Memory B cell (primary cell): ENCODE data around the gene UBE2E1.
A peak's percentile ranks its signal among the peaks of the same experiment; 100 is the strongest.

ENCODE experiments used
- ATAC-seq: fragments of 150-1000 bp; cut with Tn5 transposase; 2 replicates; pipeline ENCODE4 v1.10.0; 2021; ENCODE audit warnings: low read depth, mild to moderate bottlenecking, moderate library complexity
- DNase-seq, 2 donors: peaks; one replicate each; pipeline ENCODE4 v3.0.0; 2022; ENCODE audit warnings: low spot score in 2 of 2
- H3K27ac Mint-ChIP-seq: one replicate; pipeline ENCODE4 v1.8.0; 2022; ENCODE audit warnings: mild to moderate bottlenecking, moderate library complexity, mixed read lengths
- H3K27me3 Mint-ChIP-seq: one replicate; pipeline ENCODE4 v1.8.0; 2022; ENCODE audit warnings: mixed read lengths
- H3K36me3 Mint-ChIP-seq: one replicate; pipeline ENCODE4 v1.8.0; 2022; ENCODE audit warnings: mild to moderate bottlenecking, mixed read lengths
- H3K4me1 Mint-ChIP-seq: one replicate; pipeline ENCODE4 v1.8.0; 2022; ENCODE audit warnings: mixed read lengths
- H3K4me3 Mint-ChIP-seq: one replicate; pipeline ENCODE4 v1.8.0; 2022; ENCODE audit warnings: mild to moderate bottlenecking, moderate library complexity, mixed read lengths
- H3K9me3 Mint-ChIP-seq: one replicate; pipeline ENCODE4 v1.8.0; 2022; ENCODE audit warnings: mixed read lengths

The UBE2E1 gene

GRCh38 chr3:23805210-23805632 lies 534 bp upstream of the UBE2E1 start:
- no peaks in the 10 kb centered on the region for H3K27me3 Mint-ChIP-seq
- H3K4me1 Mint-ChIP-seq = peaks cover 26% of the 10 kb centered on the region
- no peak for DNase-seq
- H3K36me3 Mint-ChIP-seq = peaks cover 3% of the 10 kb centered on the region
- no peak for ATAC-seq
- peak overlapping the region; percentile 96 for H3K27ac Mint-ChIP-seq
- H3K9me3 Mint-ChIP-seq = no peaks in the 10 kb centered on the region
- H3K4me3 Mint-ChIP-seq = peak overlapping the region; percentile 96

- Mint-ChIP-seq H3K36me3 (peaks cover 3% of the 10 kb centered on the region), H3K9me3 (no peaks in the 10 kb centered on the region), H3K27me3 (no peaks in the 10 kb centered on the region), H3K4me3 (peak overlapping the region; percentile 99), H3K27ac (peak overlapping the region; percentile 96), H3K4me1 (peaks cover 34% of the 10 kb centered on the region)
- DNase-seq (peak in 1 of 2 donors; percentile 37), ATAC-seq (no peak)
Measured at GRCh38 chr3:23806534-23807423, 1.0 kb downstream of the UBE2E1 start.

GRCh38 chr3:23807424-23808015 lies 1.8 kb downstream of the UBE2E1 start:
- DNase-seq = no peak
- no peak for ATAC-seq
- H3K4me3 Mint-ChIP-seq = peak overlapping the region; percentile 99

GRCh38 chr3:23808525-23808924 lies 2.8 kb downstream of the UBE2E1 start:
- Mint-ChIP-seq H3K27me3 (no peaks in the 10 kb centered on the region), H3K36me3 (peaks cover 5% of the 10 kb centered on the region), H3K4me1 (peaks cover 42% of the 10 kb centered on the region), H3K9me3 (no peaks in the 10 kb centered on the region), H3K27ac (peak overlapping the region; percentile 96), H3K4me3 (peak overlapping the region; percentile 11)
- DNase-seq (no peak), ATAC-seq (no peak)

More at GRCh38 chr3:23807424-23808015, 1.8 kb downstream of the UBE2E1 start:
- Mint-ChIP-seq H3K9me3 (no peaks in the 10 kb centered on the region), H3K36me3 (peaks cover 3% of the 10 kb centered on the region), H3K27me3 (no peaks in the 10 kb centered on the region), H3K4me1 (peaks cover 40% of the 10 kb centered on the region), H3K27ac (peak overlapping the region; percentile 96)

- ATAC-seq (no peak), DNase-seq (no peak)
- Mint-ChIP-seq H3K4me3 (peak overlapping the region; percentile 98), H3K27me3 (no peaks in the 10 kb centered on the region), H3K27ac (peak overlapping the region; percentile 96), H3K4me1 (peaks cover 42% of the 10 kb centered on the region), H3K9me3 (no peaks in the 10 kb centered on the region), H3K36me3 (peaks cover 5% of the 10 kb centered on the region)
Measured at GRCh38 chr3:23809294-23809693, 3.5 kb downstream of the UBE2E1 start.

GRCh38 chr3:23809840-23810342 lies 4.1 kb downstream of the UBE2E1 start:
- H3K36me3 Mint-ChIP-seq = peaks cover 5% of the 10 kb centered on the region
- ATAC-seq = no peak
- peak overlapping the region; percentile 96 for H3K27ac Mint-ChIP-seq
- DNase-seq = no peak
- peaks cover 42% of the 10 kb centered on the region for H3K4me1 Mint-ChIP-seq
- no peaks in the 10 kb centered on the region for H3K27me3 Mint-ChIP-seq
- no peaks in the 10 kb centered on the region for H3K9me3 Mint-ChIP-seq
- H3K4me3 Mint-ChIP-seq = peak overlapping the region; percentile 98

GRCh38 chr3:23810343-23811184 lies 4.8 kb downstream of the UBE2E1 start:
- Mint-ChIP-seq H3K27ac (peak overlapping the region; percentile 96), H3K4me1 (peaks cover 38% of the 10 kb centered on the region), H3K36me3 (peaks cover 5% of the 10 kb centered on the region), H3K27me3 (no peaks in the 10 kb centered on the region), H3K9me3 (no peaks in the 10 kb centered on the region), H3K4me3 (peak overlapping the region; percentile 98)
- ATAC-seq (peak; percentile 20), DNase-seq (peak in 1 of 2 donors; percentile 59)

GRCh38 chr3:23811185-23811527 lies 5.4 kb downstream of the UBE2E1 start:
- Mint-ChIP-seq H3K27ac (peak overlapping the region; percentile 94), H3K9me3 (no peaks in the 10 kb centered on the region), H3K4me1 (peaks cover 38% of the 10 kb centered on the region), H3K27me3 (no peaks in the 10 kb centered on the region), H3K36me3 (peaks cover 4% of the 10 kb centered on the region), H3K4me3 (peak overlapping the region; percentile 93)
- ATAC-seq (peak; percentile 5), DNase-seq (no peak)

- H3K36me3 Mint-ChIP-seq = peaks cover 5% of the 10 kb centered on the region
- DNase-seq (no peak), ATAC-seq (peak; percentile 19)
- H3K27me3 Mint-ChIP-seq = no peaks in the 10 kb centered on the region
- no peaks in the 10 kb centered on the region for H3K9me3 Mint-ChIP-seq
- peaks cover 37% of the 10 kb centered on the region for H3K4me1 Mint-ChIP-seq
- peak overlapping the region; percentile 94 for H3K27ac Mint-ChIP-seq
- H3K4me3 Mint-ChIP-seq = peak overlapping the region; percentile 93
Measured at GRCh38 chr3:23811919-23812318, 6.2 kb downstream of the UBE2E1 start.

GRCh38 chr3:23815879-23816278 lies 10.1 kb downstream of the UBE2E1 start:
- DNase-seq = no peak
- Mint-ChIP-seq H3K9me3 (no peaks in the 10 kb centered on the region), H3K36me3 (peaks cover 11% of the 10 kb centered on the region), H3K4me3 (no peak overlapping the region), H3K4me1 (peaks cover 26% of the 10 kb centered on the region), H3K27ac (no peak overlapping the region), H3K27me3 (no peaks in the 10 kb centered on the region)
- no peak for ATAC-seq

- H3K4me1 Mint-ChIP-seq = peaks cover 29% of the 10 kb centered on the region
- DNase-seq (no peak), ATAC-seq (no peak)
- no peak overlapping the region for H3K4me3 Mint-ChIP-seq
- H3K9me3 Mint-ChIP-seq = no peaks in the 10 kb centered on the region
- H3K27ac Mint-ChIP-seq = no peak overlapping the region
- no peaks in the 10 kb centered on the region for H3K27me3 Mint-ChIP-seq
- H3K36me3 Mint-ChIP-seq = peaks cover 13% of the 10 kb centered on the region
Measured at GRCh38 chr3:23816721-23817120, 11.0 kb downstream of the UBE2E1 start.

- no peak overlapping the region for H3K4me3 Mint-ChIP-seq
- peak overlapping the region; percentile 1 for H3K27ac Mint-ChIP-seq
Measured at GRCh38 chr3:23817508-23818223, 11.9 kb downstream of the UBE2E1 start.

GRCh38 chr3:23819599-23820360 lies 14.0 kb downstream of the UBE2E1 start:
- no peak overlapping the region for H3K4me3 Mint-ChIP-seq
- H3K27me3 Mint-ChIP-seq = no peaks in the 10 kb centered on the region
- DNase-seq (no peak), ATAC-seq (no peak)
- H3K36me3 Mint-ChIP-seq = peaks cover 14% of the 10 kb centered on the region
- H3K27ac Mint-ChIP-seq = no peak overlapping the region
- peaks cover 39% of the 10 kb centered on the region for H3K4me1 Mint-ChIP-seq
- no peaks in the 10 kb centered on the region for H3K9me3 Mint-ChIP-seq

More at GRCh38 chr3:23817508-23818223, 11.9 kb downstream of the UBE2E1 start:
- Mint-ChIP-seq H3K4me1 (peaks cover 24% of the 10 kb centered on the region), H3K36me3 (peaks cover 14% of the 10 kb centered on the region), H3K9me3 (no peaks in the 10 kb centered on the region), H3K27me3 (no peaks in the 10 kb centered on the region)
- ATAC-seq (no peak), DNase-seq (no peak)
